Suprapubic skin (tissue), 3 donors: ENCODE data around the gene UBE2F.

ENCODE experiments used
- CTCF ChIP-seq, 2 donors: fragments of 200-600 bp in 1 of 2; fragments of 450-650 bp in 1 of 2; sonication (generic) in 1 of 2; IDR thresholded peaks; one replicate each; pipeline ENCODE4 v1.5.1; 2016 to 2019; ENCODE audit warnings: antibody characterized with exemption in 2 of 2, mild to moderate bottlenecking in 1 of 2, moderate library complexity in 1 of 2
- POLR2A ChIP-seq, 2 donors: fragments of 450-650 bp; IDR thresholded peaks; one replicate each; pipeline ENCODE4 v1.6.1; 2017; ENCODE audit warnings: antibody characterized with exemption in 2 of 2, mild to moderate bottlenecking in 2 of 2, moderate library complexity in 2 of 2

- TF ChIP-seq CTCF (IDR thresholded peaks at IDR 0.05): no peak
- no peak for TF ChIP-seq POLR2A (IDR thresholded peaks at IDR 0.05)
These were observed 99.4 kb downstream of the UBE2F start for GRCh38 chr2:238066218-238066617.
